WERI-Rb-1 (cell line): Measurements from ENCODE around the gene HSPB6.

Source experiments
- DNase-seq: peaks from one replicate; pipeline ENCODE4 v3.0.0-alpha.2; 2020
- H3K27ac ChIP-seq: fragments of 250-450 bp; sonication (Bioruptor Pico); 2 replicates; pipeline ENCODE4 v1.5.1; 2020; ENCODE audit warnings: mild to moderate bottlenecking, moderate library complexity
- H3K27me3 ChIP-seq: fragments of 250-450 bp; sonication (Bioruptor Pico); 2 replicates; pipeline ENCODE4 v1.5.1; 2021; ENCODE audit warnings: mild to moderate bottlenecking, low read depth, moderate library complexity; ENCODE audit not compliant: insufficient read depth, severe bottlenecking
- H3K36me3 ChIP-seq: fragments of 250-450 bp; sonication (Bioruptor Pico); 2 replicates; pipeline ENCODE4 v1.5.1; 2020; ENCODE audit warnings: mild to moderate bottlenecking, moderate library complexity
- H3K4me3 ChIP-seq: 2 replicates; pipeline ENCODE4 v1.5.1; 2011; ENCODE audit warnings: low read depth, mild to moderate bottlenecking, control low read depth, low read length
- H3K9me3 ChIP-seq: fragments of 250-450 bp; sonication (Bioruptor Pico); 2 replicates; pipeline ENCODE4 v1.5.1; 2021; ENCODE audit warnings: mild to moderate bottlenecking, moderate library complexity; ENCODE audit not compliant: severe bottlenecking
- TF ChIP-seq, protein P1 (sequence below): IDR thresholded peaks from 2 replicates; pipeline ENCODE4 v1.5.1; 2011; ENCODE audit warnings: low read depth, mild to moderate bottlenecking, control low read depth, inconsistent platforms, low read length

HSPB6 gene

DNA sequence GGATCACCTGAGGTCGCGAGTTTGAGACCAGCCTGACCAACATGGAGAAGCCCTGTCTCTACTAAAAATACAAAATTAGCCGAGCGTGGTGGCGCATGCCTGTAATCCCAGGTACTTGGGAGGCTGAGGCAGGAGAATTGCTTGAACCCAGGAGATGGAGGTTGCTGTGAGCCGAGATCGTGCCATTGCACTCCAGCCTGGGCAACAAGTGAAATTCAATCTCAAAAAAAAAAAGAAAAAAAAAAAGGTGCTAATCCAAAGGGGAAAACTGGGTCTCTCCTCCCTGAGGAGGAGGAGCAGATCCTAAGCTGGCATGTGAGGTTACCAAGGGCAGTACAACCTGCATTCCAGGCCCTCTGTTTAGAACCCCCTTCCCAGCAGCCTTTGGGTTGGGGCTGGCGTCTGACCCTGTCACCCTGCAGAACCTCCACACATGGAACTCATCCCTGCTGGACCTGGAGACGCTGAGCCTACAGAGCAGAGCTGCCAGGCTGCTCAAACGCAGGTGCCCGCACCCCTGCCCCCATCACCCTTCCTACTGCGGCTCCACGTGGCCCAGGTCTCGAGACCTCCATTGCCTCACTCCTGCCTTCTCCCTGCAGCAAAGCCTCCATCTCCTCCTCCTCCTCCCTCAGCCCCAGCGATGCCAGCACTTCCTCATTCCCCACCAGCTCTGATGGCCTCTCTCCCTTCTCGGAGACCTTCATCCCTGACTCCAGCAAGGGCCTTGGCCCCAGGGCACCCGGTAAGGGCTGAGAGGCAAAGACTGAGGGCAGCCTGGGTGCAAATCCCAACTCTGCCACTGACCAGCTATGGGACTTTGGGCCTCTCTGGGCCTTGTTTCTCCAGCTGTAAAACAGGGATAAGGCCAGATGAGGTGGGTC, 7.8 kb upstream of the HSPB6 start:
- peaks cover 61% of the 10 kb centered on the region for H3K36me3 ChIP-seq
- H3K27me3 ChIP-seq: no peaks in the 10 kb centered on the region
- H3K27ac ChIP-seq: no peak overlapping the region
- no peaks in the 10 kb centered on the region for H3K9me3 ChIP-seq
- H3K4me3 ChIP-seq: no peak overlapping the region
- DNase-seq: no peak
- TF ChIP-seq, protein P1, sequence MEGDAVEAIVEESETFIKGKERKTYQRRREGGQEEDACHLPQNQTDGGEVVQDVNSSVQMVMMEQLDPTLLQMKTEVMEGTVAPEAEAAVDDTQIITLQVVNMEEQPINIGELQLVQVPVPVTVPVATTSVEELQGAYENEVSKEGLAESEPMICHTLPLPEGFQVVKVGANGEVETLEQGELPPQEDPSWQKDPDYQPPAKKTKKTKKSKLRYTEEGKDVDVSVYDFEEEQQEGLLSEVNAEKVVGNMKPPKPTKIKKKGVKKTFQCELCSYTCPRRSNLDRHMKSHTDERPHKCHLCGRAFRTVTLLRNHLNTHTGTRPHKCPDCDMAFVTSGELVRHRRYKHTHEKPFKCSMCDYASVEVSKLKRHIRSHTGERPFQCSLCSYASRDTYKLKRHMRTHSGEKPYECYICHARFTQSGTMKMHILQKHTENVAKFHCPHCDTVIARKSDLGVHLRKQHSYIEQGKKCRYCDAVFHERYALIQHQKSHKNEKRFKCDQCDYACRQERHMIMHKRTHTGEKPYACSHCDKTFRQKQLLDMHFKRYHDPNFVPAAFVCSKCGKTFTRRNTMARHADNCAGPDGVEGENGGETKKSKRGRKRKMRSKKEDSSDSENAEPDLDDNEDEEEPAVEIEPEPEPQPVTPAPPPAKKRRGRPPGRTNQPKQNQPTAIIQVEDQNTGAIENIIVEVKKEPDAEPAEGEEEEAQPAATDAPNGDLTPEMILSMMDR: no peak

DNA sequence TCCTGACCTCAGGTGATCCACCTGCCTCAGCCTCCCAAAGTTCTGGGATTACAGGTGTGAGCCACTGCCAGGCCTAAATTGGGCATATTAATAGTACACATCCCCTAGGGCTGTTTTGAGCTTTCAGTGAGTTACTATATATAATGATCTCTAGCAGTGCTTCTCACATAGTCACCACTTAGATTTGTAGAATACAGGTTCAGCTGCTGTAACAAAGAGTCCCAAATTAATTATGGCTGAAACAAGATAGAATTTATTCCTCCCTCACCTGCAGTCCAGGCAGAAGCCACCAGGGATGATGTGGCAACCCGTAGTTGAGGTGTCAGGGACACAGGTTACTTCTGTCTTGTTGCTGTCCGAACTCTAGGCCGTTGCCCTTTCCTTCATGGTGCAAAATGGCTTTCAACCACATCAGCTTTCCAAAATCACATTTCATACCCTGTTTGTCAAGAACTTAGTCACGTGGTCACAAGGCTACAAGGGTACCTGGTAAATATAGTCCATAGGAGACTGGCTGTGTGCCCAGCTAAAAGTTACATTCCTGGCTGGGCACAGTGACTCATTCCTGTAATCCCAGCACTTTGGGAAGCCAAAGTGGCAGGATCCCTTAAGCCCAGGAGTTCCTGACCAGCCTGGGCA, 4.0 kb upstream of the HSPB6 start:
- DNase-seq: no peak
- H3K27me3 ChIP-seq: no peaks in the 10 kb centered on the region
- H3K36me3 ChIP-seq: peaks cover 53% of the 10 kb centered on the region
- no peaks in the 10 kb centered on the region for H3K9me3 ChIP-seq
- TF ChIP-seq, protein P1: no peak
- no peak overlapping the region for H3K27ac ChIP-seq
- H3K4me3 ChIP-seq: no peak overlapping the region

DNA sequence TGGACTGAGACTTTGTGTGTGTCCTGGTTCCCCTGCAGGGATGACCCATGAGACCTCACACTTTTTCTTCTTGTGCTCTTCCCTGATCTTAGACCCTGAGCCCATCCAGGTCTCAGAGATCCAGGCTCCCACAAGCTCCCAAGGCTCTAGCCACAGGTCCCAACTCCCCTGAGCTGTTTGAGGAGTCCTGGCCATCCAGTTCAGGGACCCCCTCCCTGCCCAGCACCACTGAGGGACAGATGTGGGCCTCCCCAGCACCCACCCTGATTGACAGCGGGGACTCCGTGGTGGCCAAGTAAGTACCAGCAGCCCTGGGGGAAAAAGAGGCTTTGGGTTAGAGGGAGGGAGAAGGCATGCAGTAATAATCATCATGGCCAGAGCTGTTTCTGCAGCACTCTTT, 2.9 kb upstream of the HSPB6 start:
- TF ChIP-seq, protein P1: no peak
- H3K4me3 ChIP-seq: no peak overlapping the region
- no peaks in the 10 kb centered on the region for H3K27me3 ChIP-seq
- H3K36me3 ChIP-seq: peaks cover 42% of the 10 kb centered on the region
- no peaks in the 10 kb centered on the region for H3K9me3 ChIP-seq
- no peak for DNase-seq
- no peak overlapping the region for H3K27ac ChIP-seq

DNA sequence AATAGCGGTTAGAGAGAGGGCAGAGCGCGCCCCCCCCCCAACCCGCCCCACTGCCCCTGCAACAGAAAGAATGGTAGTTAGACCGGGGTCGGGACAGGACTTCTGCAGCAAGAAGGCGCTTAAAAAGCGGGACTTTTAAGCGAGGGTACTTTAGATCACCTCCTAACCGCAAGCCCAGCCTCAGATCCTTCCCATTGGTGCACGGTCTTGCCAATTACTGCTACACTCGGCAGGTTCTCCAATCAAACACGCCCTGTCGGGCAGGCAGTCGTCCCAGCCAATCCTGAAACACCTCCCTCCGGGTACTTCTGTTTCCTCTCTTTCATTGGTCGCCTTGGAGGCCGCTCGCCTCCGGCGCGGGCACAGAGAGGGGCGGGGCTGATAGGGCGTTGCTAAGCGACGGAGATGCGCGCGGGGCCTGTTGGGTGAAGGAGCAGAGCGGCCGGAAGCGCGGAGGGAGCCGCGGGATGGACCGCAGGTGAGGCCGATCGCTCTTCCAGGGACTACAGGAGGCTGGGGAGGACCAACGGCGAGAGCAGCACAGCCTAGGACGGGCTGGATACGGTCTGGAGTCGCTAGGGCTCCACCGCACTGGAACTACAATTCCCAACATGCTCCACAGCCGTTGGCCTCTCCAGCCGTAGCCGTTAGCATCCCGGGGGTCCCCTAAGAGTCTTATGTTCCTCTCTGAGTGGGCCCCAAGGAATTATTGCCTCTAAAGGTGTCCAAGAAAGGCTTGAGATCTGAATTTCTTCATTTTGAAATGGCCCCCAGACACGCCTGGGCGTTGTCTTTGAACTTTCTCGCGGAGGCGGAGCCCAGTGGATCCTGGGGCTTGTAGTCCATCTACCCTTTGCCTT, 1.1 kb upstream of the HSPB6 start, which contains the start of gene PROSER3:
TSS of gene PROSER3 (plus strand) at position 428 of the 860 bp plus-strand sequence. CDS start at position 468, 40 bp downstream.
- Histone ChIP-seq H3K4me3 (peak within 1 kb of the TSS; percentile 100), H3K9me3 (no peaks in the 10 kb centered on the region), H3K27me3 (no peaks in the 10 kb centered on the region), H3K27ac (peak within 1 kb of the TSS; percentile 97), H3K36me3 (peaks cover 48% of the 10 kb centered on the region)
- peak; percentile 99 for DNase-seq
- TF ChIP-seq, protein P1: no peak

DNA sequence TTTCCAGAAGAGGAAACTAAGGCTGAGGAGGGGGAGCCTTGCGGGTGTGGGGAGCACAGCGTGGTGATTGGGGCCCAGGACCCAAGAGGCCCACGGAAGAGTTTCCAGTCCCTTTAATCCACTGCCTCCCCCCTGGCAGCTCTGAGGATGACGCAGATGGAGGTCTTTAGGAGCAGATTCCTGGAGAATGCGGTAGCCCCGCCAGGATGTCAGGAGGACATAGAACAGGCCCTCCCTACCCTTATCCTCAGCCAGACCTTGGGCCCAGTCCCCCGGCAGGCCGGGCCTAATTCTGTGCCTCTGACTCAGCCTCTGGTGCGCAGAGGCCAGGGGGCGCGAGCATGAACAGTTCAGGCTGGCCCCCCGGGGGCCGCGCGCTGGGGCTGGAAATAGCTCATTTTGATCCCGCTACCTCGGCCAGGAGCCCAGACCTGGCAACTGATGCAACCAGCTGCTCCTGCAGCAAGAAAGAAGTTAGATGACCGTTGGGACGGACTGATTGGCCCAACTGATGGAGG, 461 bp upstream of the HSPB6 start:
- TF ChIP-seq, protein P1: no peak
- Histone ChIP-seq H3K4me3 (peak overlapping the region; percentile 100), H3K9me3 (no peaks in the 10 kb centered on the region), H3K27me3 (no peaks in the 10 kb centered on the region), H3K27ac (peak overlapping the region; percentile 97), H3K36me3 (peaks cover 54% of the 10 kb centered on the region)
- DNase-seq: peak; percentile 60
